Thyroid gland (tissue), 4 donors: ENCODE measurements around the gene MMD2. TPM values are rescaled to one million over a fixed set of nuclear protein-coding genes. Genes with fewer than 3 reads are reported as not detected.

Source experiments
- DNase-seq, 2 donors: peaks; one replicate each; pipeline ENCODE4 v3.0.0-alpha.2; 2019
- H3K27ac ChIP-seq, 3 donors: fragments of 200-600 bp; sonication (generic); 1 replicate in 2 of 3; 2 replicates in 1 of 3; pipeline ENCODE4 v1.5.1; 2016 to 2019; ENCODE audit warnings: mild to moderate bottlenecking in 1 of 3, moderate library complexity in 1 of 3
- H3K27me3 ChIP-seq: fragments of 200-600 bp; sonication (generic); one replicate; pipeline ENCODE4 v1.5.1; 2019
- H3K36me3 ChIP-seq, 2 donors: fragments of 200-600 bp; sonication (generic); one replicate each; pipeline ENCODE4 v1.5.1; 2016 to 2019
- H3K4me1 ChIP-seq, 2 donors: fragments of 200-600 bp; sonication (generic); one replicate each; pipeline ENCODE4 v1.5.1; 2017 to 2019
- H3K4me3 ChIP-seq, 3 donors: fragments of 200-600 bp; sonication (generic); replicated peaks in 1 of 3; 1 replicate in 2 of 3; 2 replicates in 1 of 3; pipeline ENCODE4 v1.5.1; 2016; ENCODE audit warnings: mild to moderate bottlenecking in 1 of 3
- H3K9me3 ChIP-seq: fragments of 200-600 bp; sonication (generic); one replicate; pipeline ENCODE4 v1.5.1; 2017
- POLR2A ChIP-seq, 2 donors: fragments of 450-650 bp; IDR thresholded peaks; one replicate each; pipeline ENCODE4 v1.6.1; 2017; ENCODE audit warnings: antibody characterized with exemption in 2 of 2, mild to moderate bottlenecking in 2 of 2, moderate library complexity in 1 of 2
- WGBS, 2 donors: methylation state at CpG; one replicate each; pipeline ENCODE4 v1.1.5; 2017; 5-methylcytosine and 5-hydroxymethylcytosine counted together
- intact Hi-C: fragments of 100-400 bp; cut with DNase I; formaldehyde crosslinking; loops from one replicate; pipeline ENCODE4 v1.15.1; 2023
- total RNA-seq, 4 donors: library from RNA; depleted of rRNA; stranded (reverse); fragments of >200 nt; gene quantifications; one replicate each; pipeline ENCODE4 v1.2.3, GENCODE V29; 2016
- TF ChIP-seq, protein P1 (sequence below), 6 experiments: fragments of 200-600 bp in 3 of 6; fragments of 450-650 bp in 3 of 6; sonication (generic) in 3 of 6; IDR thresholded peaks; one replicate each; pipeline ENCODE4 v1.5.1; 2016 to 2019; ENCODE audit warnings: antibody characterized with exemption in 6 of 6, mild to moderate bottlenecking in 2 of 6, inconsistent platforms in 1 of 6, moderate library complexity in 1 of 6

MMD2 gene
- total RNA-seq, 4 donors from 2014 or later, result 0.13 TPM; not detected in 3

DNA sequence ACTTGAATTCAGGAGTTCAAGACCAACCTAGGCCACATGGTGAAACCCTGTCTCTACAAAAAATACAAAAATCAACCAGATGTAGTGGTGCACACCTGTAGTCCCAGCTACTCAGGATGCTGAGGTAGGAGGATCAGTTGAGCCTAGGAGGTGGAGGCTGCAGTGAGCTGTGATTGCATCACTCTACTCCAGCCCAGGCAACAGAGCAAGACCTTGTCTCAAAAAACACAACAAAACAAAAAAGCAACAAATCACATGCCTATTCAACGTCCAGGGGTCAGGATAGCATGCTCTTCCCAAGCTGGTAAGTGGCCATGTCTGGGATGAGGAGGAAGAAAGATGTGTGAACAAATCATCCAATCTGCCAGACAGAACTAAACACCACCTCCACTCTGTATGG is 69.3 kb downstream of the MMD2 start:
- TF ChIP-seq, protein P1, sequence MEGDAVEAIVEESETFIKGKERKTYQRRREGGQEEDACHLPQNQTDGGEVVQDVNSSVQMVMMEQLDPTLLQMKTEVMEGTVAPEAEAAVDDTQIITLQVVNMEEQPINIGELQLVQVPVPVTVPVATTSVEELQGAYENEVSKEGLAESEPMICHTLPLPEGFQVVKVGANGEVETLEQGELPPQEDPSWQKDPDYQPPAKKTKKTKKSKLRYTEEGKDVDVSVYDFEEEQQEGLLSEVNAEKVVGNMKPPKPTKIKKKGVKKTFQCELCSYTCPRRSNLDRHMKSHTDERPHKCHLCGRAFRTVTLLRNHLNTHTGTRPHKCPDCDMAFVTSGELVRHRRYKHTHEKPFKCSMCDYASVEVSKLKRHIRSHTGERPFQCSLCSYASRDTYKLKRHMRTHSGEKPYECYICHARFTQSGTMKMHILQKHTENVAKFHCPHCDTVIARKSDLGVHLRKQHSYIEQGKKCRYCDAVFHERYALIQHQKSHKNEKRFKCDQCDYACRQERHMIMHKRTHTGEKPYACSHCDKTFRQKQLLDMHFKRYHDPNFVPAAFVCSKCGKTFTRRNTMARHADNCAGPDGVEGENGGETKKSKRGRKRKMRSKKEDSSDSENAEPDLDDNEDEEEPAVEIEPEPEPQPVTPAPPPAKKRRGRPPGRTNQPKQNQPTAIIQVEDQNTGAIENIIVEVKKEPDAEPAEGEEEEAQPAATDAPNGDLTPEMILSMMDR (IDR thresholded peaks at IDR 0.05), result no peak
- TF ChIP-seq POLR2A (IDR thresholded peaks at IDR 0.05), result no peak
- no peak overlapping the region for H3K4me3 ChIP-seq
- whole genome bisulfite sequencing, 2 donors, result 43 to 47% methylated on average over 1 of the region's 1 CpG
- intact Hi-C loops, result loop anchor here (5.0 kb wide), 1 partner anchor 37 kb away; no protein-coding TSS in a partner anchor
- no peaks in the 10 kb centered on the region for H3K27me3 ChIP-seq
- no peaks in the 10 kb centered on the region for H3K9me3 ChIP-seq
- H3K36me3 ChIP-seq, result no peaks in the 10 kb centered on the region
- H3K27ac ChIP-seq, result no peak overlapping the region
- H3K4me1 ChIP-seq, result no peaks in the 10 kb centered on the region
- no peak for DNase-seq

DNA sequence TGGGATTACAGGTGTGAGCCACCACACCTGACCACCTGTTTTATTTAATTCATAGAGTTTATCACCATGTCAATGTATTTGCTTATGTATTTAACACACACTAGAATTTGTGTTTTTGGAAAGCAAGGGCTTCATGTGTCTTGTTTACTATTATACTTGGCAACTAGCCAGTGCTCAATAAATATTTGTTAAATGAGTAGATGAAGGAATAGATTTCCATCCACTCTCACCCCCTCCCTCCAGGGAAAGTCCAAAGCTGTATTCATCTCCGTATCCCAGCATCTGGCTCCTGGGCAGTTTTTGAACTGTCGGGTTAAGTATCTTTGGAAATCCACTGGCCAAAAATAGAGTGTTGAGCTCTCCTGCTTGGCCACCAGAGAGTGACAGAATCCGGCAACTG is 70.8 kb downstream of the MMD2 start:
- Histone ChIP-seq H3K36me3 (no peaks in the 10 kb centered on the region), H3K4me1 (peaks cover under 1 to 2% of the 10 kb centered on the region in 2 donors), H3K27me3 (no peaks in the 10 kb centered on the region), H3K27ac (no peak overlapping the region), H3K9me3 (no peaks in the 10 kb centered on the region), H3K4me3 (no peak overlapping the region)
- 69 to 82% methylated on average over 3 of the region's 3 CpGs for WGBS, 2 donors
- no peak for DNase-seq
- intact Hi-C loops, result loop anchor here (5.0 kb wide), 1 partner anchor 36 kb away; no protein-coding TSS in a partner anchor
- TF ChIP-seq, protein P1 (IDR thresholded peaks at IDR 0.05), result no peak
- no peak for TF ChIP-seq POLR2A (IDR thresholded peaks at IDR 0.05)

DNA sequence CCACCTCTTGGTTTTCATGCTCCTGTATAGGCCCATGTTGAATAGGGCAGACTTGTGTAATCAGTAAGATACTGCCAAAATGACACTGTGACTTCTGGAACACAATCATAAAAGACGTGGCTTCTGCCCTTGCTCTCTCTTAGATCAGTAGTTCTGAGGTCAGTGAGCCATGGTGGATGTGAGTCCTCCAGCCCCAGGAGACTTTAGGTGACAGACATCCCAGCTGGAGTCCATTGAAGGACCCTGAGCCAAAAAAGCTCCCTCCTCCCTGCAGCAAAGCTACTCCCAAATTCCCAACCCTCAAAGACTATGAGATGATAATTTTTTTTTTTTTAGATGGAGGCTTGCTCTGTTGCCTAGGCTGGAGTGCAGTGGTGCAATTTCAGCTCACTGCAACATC is 72.3 kb downstream of the MMD2 start:
- Histone ChIP-seq H3K4me1 (peaks cover 8 to 10% of the 10 kb centered on the region in 2 donors), H3K4me3 (no peak overlapping the region), H3K27ac (no peak overlapping the region), H3K27me3 (no peaks in the 10 kb centered on the region), H3K36me3 (no peaks in the 10 kb centered on the region), H3K9me3 (no peaks in the 10 kb centered on the region)
- intact Hi-C loops, result loop anchor here (5.0 kb wide), 1 partner anchor 34 kb away; no protein-coding TSS in a partner anchor
- 45 to 50% methylated on average over 1 of the region's 1 CpG for WGBS, 2 donors
- no peak for DNase-seq
- TF ChIP-seq, protein P1 (IDR thresholded peaks at IDR 0.05), result no peak
- TF ChIP-seq POLR2A (IDR thresholded peaks at IDR 0.05), result no peak

DNA sequence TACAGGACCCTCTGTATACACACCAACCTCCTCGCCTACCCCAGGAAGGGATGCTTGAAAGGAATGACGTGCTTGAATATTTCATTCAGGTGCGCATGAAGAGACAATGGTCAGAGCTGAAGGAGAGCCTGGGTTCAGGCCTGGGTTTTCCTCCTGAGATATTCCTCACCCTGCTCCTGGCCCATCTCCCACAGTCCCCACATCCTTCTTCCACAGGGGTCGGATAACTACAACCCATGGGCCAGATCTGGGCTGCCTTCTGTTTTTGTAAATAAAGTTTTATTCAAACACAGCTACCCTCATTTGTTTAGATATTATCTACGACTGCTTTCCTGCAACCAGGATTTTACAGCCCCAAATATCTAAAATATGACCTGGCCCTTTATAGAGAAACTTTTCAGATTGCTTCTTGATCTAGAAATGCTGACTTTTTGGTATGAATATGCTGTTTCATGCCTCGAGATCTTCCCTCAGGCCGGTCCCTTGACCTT is 73.6 kb downstream of the MMD2 start:
- 87 to 95% methylated on average over 7 of the region's 7 CpGs for WGBS, 2 donors
- no peaks in the 10 kb centered on the region for H3K9me3 ChIP-seq
- peaks cover 11 to 14% of the 10 kb centered on the region in 2 donors for H3K4me1 ChIP-seq
- H3K4me3 ChIP-seq, result no peak overlapping the region
- TF ChIP-seq, protein P1 (IDR thresholded peaks at IDR 0.05), result no peak
- no peak for TF ChIP-seq POLR2A (IDR thresholded peaks at IDR 0.05)
- no peak overlapping the region for H3K27ac ChIP-seq
- no peaks in the 10 kb centered on the region for H3K36me3 ChIP-seq
- intact Hi-C loops, result loop anchor here (5.0 kb wide), 1 partner anchor 33 kb away; no protein-coding TSS in a partner anchor
- H3K27me3 ChIP-seq, result no peaks in the 10 kb centered on the region
- DNase-seq, result no peak

DNA sequence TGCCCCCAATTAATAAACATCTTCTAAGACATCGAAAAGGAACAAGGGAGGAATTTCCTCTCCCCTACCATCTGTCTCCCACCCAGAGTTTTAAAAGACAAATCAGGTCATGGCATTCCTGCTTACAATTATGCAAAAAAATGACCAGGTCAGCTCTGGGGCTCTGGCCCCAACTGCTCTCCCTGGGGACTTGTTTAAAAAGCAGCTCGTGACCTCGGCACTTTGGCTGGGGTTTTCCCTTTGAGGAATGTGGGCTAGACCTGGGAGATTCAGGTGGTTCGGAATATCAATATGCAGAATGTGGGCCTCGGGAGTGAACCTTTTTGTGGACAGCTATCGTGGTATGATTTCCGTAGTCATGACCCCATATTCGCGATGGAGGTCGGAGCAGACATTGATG is 74.8 kb downstream of the MMD2 start:
- Histone ChIP-seq H3K27me3 (no peaks in the 10 kb centered on the region), H3K4me3 (no peak overlapping the region), H3K9me3 (no peaks in the 10 kb centered on the region), H3K27ac (no peak overlapping the region), H3K4me1 (peaks cover 20 to 24% of the 10 kb centered on the region in 2 donors), H3K36me3 (no peaks in the 10 kb centered on the region)
- no peak for TF ChIP-seq POLR2A (IDR thresholded peaks at IDR 0.05)
- TF ChIP-seq, protein P1 (IDR thresholded peaks at IDR 0.05), result no peak
- intact Hi-C loops, result no loop called here
- WGBS, 2 donors, result 82 to 88% methylated on average over 10 of the region's 10 CpGs
- no peak for DNase-seq
